NCI-H2107 treated with DMSO at 0.1 percent for 48 hours (cell line): ENCODE data around the gene FBXO31.
"Not testable (repeated sequence)": the region's sequence is repeated elsewhere in the genome, so short reads cannot be mapped to it uniquely, and the experiment has no call there.

Experiments
- DNase-seq: peaks from one replicate; lab custom pipeline; 2025; ENCODE audit not compliant: unreplicated experiment; lab: John Stamatoyannopoulos, UW

FBXO31 gene

GRCh38 chr16:87365021-87365713 lies 18.4 kb downstream of the FBXO31 start:
- no peak for DNase-seq

GRCh38 chr16:87363771-87364455 lies 19.7 kb downstream of the FBXO31 start:
- peak; percentile 38 for DNase-seq

- DNase-seq = not testable (repeated sequence)
These were observed 20.6 kb downstream of the FBXO31 start for GRCh38 chr16:87362828-87363559.

GRCh38 chr16:87361916-87362619 lies 21.5 kb downstream of the FBXO31 start:
- DNase-seq = no peak

- DNase-seq = no peak
These were observed 22.5 kb downstream of the FBXO31 start for GRCh38 chr16:87360862-87361610.

- no peak for DNase-seq
These were observed 24.5 kb downstream of the FBXO31 start for GRCh38 chr16:87359121-87359520.

- DNase-seq = no peak
These were observed 24.9 kb downstream of the FBXO31 start for GRCh38 chr16:87358696-87359095.

- no peak for DNase-seq
These were observed 25.3 kb downstream of the FBXO31 start for GRCh38 chr16:87358250-87358649.

- no peak for DNase-seq
These were observed 27.1 kb downstream of the FBXO31 start for GRCh38 chr16:87356491-87356853.

- DNase-seq = no peak
These were observed 30.0 kb downstream of the FBXO31 start for GRCh38 chr16:87353613-87354012.

GRCh38 chr16:87352818-87353217 lies 30.8 kb downstream of the FBXO31 start:
- DNase-seq = no peak

- no peak for DNase-seq
These were observed 32.3 kb downstream of the FBXO31 start for GRCh38 chr16:87351320-87351698.

GRCh38 chr16:87350681-87351319 lies 32.8 kb downstream of the FBXO31 start:
- DNase-seq = no peak

- no peak for DNase-seq
These were observed 33.5 kb downstream of the FBXO31 start for GRCh38 chr16:87350031-87350430.

GRCh38 chr16:87348616-87349157 lies 34.9 kb downstream of the FBXO31 start:
- no peak for DNase-seq

- DNase-seq = no peak
These were observed 35.5 kb downstream of the FBXO31 start for GRCh38 chr16:87347932-87348615.

- no peak for DNase-seq
These were observed 37.0 kb downstream of the FBXO31 start for GRCh38 chr16:87346517-87347060.

GRCh38 chr16:87345726-87346424 lies 37.7 kb downstream of the FBXO31 start:
- DNase-seq = no peak
